Neural cell (in vitro differentiated cells): ENCODE results near the gene BCAS1. TPM values are rescaled to one million over a fixed set of nuclear protein-coding genes. Genes with fewer than 3 reads are reported as not detected.

Experiments
- H2AFZ ChIP-seq: fragments of 200-600, 300-800 bp; sonication (generic), shearing (Covaris generic); 2 replicates; pipeline ENCODE4 v1.6.0; 2014; ENCODE audit warnings: low read depth, mild to moderate bottlenecking, antibody characterized with exemption, low read length, moderate library complexity
- H3F3A ChIP-seq: fragments of 200-600 bp; shearing (Covaris generic); 2 replicates; pipeline ENCODE4 v1.6.1; 2016; ENCODE audit warnings: mild to moderate bottlenecking, moderate library complexity, mixed read lengths, antibody characterized with exemption, low read length; ENCODE audit not compliant: insufficient read depth, poor library complexity, severe bottlenecking
- H3K27ac ChIP-seq: fragments of 200-600, 300-800 bp; sonication (generic), shearing (Covaris generic); 2 replicates; pipeline ENCODE4 v1.5.1; 2014; ENCODE audit warnings: mild to moderate bottlenecking, low read length, moderate library complexity
- H3K27me3 ChIP-seq: fragments of 300-800, 200-600 bp; sonication (generic), shearing (Covaris generic); 2 replicates; pipeline ENCODE4 v1.6.0; 2014; ENCODE audit warnings: mild to moderate bottlenecking, low read depth, low read length, moderate library complexity; ENCODE audit not compliant: insufficient read depth
- H3K36me3 ChIP-seq: fragments of 300-800, 200-600 bp; sonication (generic), shearing (Covaris generic); 2 replicates; pipeline ENCODE4 v1.5.1; 2014; ENCODE audit warnings: mild to moderate bottlenecking, antibody characterized with exemption, low read length, moderate library complexity; ENCODE audit not compliant: insufficient read depth
- H3K4me2 ChIP-seq: fragments of 300-800, 200-600 bp; sonication (generic), shearing (Covaris generic); 2 replicates; pipeline ENCODE4 v1.6.0; 2014; ENCODE audit warnings: mild to moderate bottlenecking, low read length
- H3K4me3 ChIP-seq: fragments of 300-800, 200-600 bp; sonication (generic), shearing (Covaris generic); 2 replicates; pipeline ENCODE4 v1.5.1; 2014; ENCODE audit warnings: mild to moderate bottlenecking, low read length, moderate library complexity
- H3K79me2 ChIP-seq: fragments of 200-600 bp; shearing (Covaris generic); replicated peaks from 2 replicates; pipeline ENCODE4 v1.6.0; 2014; ENCODE audit warnings: mild to moderate bottlenecking, low read length, moderate library complexity; ENCODE audit not compliant: insufficient read depth
- H3K9ac ChIP-seq: fragments of 300-800, 200-600 bp; sonication (generic), shearing (Covaris generic); 2 replicates; pipeline ENCODE4 v1.6.1; 2016; ENCODE audit warnings: mild to moderate bottlenecking, low read length, mixed read lengths
- H3K9me2 ChIP-seq: fragments of 200-600 bp; shearing (Covaris generic); 2 replicates; pipeline ENCODE4 v1.6.1; 2016; ENCODE audit warnings: mild to moderate bottlenecking, low read length, mixed read lengths; ENCODE audit not compliant: insufficient read depth
- H3K9me3 ChIP-seq: fragments of 200-600, 300-800 bp; sonication (generic), shearing (Covaris generic); 2 replicates; pipeline ENCODE4 v1.6.1; 2016; ENCODE audit warnings: mild to moderate bottlenecking, mixed run types, low read length, moderate library complexity, mixed read lengths
- H4K20me1 ChIP-seq: fragments of 200-600 bp; shearing (Covaris generic); 2 replicates; pipeline ENCODE4 v1.6.1; 2016; ENCODE audit warnings: mild to moderate bottlenecking, mixed run types; ENCODE audit not compliant: insufficient read depth
- EP300 ChIP-seq: fragments of 450-650 bp; conservative IDR thresholded peaks from 2 replicates; pipeline ENCODE4 v1.6.1; 2014; ENCODE audit warnings: antibody characterized with exemption, mild to moderate bottlenecking, moderate library complexity; ENCODE audit not compliant: poor library complexity, severe bottlenecking
- EZH2 ChIP-seq: fragments of 200-600, 300-800 bp; shearing (Covaris generic), sonication (generic); IDR thresholded peaks from 2 replicates; pipeline ENCODE4 v1.6.1; 2014; ENCODE audit warnings: antibody characterized with exemption, low read length, borderline replicate concordance, mild to moderate bottlenecking; ENCODE audit not compliant: insufficient read depth, poor library complexity, severe bottlenecking
- MXI1 ChIP-seq: fragments of 450-650 bp; conservative IDR thresholded peaks from 2 replicates; pipeline ENCODE4 v1.6.1; 2014; ENCODE audit warnings: antibody characterized with exemption, mild to moderate bottlenecking; ENCODE audit not compliant: poor library complexity, severe bottlenecking
- POLR2AphosphoS5 ChIP-seq: IDR thresholded peaks from 2 replicates; pipeline ENCODE4 v1.6.1; 2012
- RAD21 ChIP-seq: fragments of 450-650 bp; conservative IDR thresholded peaks from 2 replicates; pipeline ENCODE4 v1.6.1; 2014; ENCODE audit warnings: antibody characterized with exemption, mild to moderate bottlenecking, moderate library complexity
- SMC3 ChIP-seq: fragments of 450-650 bp; conservative IDR thresholded peaks from 2 replicates; pipeline ENCODE4 v1.6.1; 2014; ENCODE audit warnings: antibody characterized with exemption, mild to moderate bottlenecking, moderate library complexity; ENCODE audit not compliant: poor library complexity
- TAF1 ChIP-seq: IDR thresholded peaks from 2 replicates; pipeline ENCODE4 v1.6.1; 2012; ENCODE audit warnings: low read depth
- polyA plus RNA-seq: library from polyadenylated mRNA; depleted of rRNA; stranded (reverse); fragments of >200 nt; gene quantifications from 2 replicates; pipeline ENCODE4 v1.2.3, GENCODE V29; 2014
- TF ChIP-seq, protein P1 (sequence below): fragments of 450-650 bp; IDR thresholded peaks from 2 replicates; pipeline ENCODE4 v1.5.1; 2014; ENCODE audit warnings: antibody characterized with exemption, mild to moderate bottlenecking, moderate library complexity; ENCODE audit not compliant: poor library complexity, severe bottlenecking
- TF ChIP-seq, protein P2 (sequence below): IDR thresholded peaks from 2 replicates; pipeline ENCODE4 v1.6.1; 2012; ENCODE audit warnings: borderline replicate concordance

BCAS1 gene
- polyA plus RNA-seq, 1 donor from 2014 or later: not detected

DNA sequence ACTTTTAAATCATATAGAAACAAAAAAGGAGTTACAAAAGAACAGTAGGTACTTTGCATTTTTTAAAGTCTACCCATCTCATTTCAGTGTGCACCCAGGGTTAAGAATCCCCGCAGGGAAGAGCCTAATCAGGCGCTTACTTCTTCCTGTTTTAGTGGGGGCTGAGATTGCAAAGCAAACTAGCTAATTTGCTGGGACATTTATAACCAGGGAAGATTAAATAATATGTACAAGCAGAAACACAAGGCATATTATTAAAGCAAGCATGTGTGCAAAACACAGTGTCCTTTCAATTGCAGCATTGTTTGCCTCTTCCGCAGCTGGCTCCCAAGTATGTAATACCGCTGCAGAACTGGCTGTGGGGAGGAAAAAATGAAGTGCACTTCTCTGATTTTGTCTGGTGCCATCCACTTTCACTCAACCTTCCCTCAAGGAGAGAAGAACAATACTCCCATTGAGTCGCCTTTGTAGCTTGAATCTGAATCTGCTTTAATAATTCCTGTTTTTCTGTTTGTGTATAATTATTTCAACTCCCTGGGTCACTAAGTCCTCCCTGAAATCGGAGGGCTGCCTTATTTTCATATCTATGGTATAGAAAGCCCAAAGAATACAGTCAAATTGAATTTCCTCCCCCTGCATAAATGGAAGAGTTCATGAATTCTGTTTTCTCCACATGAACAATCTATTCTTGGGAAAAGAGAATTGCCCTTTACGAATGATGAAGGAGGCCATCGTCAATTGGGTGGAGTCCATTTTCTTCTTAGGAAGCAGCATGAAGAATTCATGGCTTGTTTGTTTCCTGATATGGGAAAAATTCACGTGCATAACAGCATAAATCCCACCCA lies 23.3 kb upstream of the BCAS1 start:
- H2AFZ ChIP-seq: no peak overlapping the region
- H3K9ac ChIP-seq: no peak overlapping the region
- no peaks in the 10 kb centered on the region for H3F3A ChIP-seq
- H3K9me3 ChIP-seq: no peaks in the 10 kb centered on the region
- H4K20me1 ChIP-seq: no peaks in the 10 kb centered on the region
- TF ChIP-seq EP300 (no peak), EZH2 (no peak), MXI1 (no peak), POLR2AphosphoS5 (no peak), SMC3 (no peak), RAD21 (no peak), TAF1 (no peak)
- TF ChIP-seq, protein P1, sequence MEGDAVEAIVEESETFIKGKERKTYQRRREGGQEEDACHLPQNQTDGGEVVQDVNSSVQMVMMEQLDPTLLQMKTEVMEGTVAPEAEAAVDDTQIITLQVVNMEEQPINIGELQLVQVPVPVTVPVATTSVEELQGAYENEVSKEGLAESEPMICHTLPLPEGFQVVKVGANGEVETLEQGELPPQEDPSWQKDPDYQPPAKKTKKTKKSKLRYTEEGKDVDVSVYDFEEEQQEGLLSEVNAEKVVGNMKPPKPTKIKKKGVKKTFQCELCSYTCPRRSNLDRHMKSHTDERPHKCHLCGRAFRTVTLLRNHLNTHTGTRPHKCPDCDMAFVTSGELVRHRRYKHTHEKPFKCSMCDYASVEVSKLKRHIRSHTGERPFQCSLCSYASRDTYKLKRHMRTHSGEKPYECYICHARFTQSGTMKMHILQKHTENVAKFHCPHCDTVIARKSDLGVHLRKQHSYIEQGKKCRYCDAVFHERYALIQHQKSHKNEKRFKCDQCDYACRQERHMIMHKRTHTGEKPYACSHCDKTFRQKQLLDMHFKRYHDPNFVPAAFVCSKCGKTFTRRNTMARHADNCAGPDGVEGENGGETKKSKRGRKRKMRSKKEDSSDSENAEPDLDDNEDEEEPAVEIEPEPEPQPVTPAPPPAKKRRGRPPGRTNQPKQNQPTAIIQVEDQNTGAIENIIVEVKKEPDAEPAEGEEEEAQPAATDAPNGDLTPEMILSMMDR: no peak
- TF ChIP-seq, protein P2, sequence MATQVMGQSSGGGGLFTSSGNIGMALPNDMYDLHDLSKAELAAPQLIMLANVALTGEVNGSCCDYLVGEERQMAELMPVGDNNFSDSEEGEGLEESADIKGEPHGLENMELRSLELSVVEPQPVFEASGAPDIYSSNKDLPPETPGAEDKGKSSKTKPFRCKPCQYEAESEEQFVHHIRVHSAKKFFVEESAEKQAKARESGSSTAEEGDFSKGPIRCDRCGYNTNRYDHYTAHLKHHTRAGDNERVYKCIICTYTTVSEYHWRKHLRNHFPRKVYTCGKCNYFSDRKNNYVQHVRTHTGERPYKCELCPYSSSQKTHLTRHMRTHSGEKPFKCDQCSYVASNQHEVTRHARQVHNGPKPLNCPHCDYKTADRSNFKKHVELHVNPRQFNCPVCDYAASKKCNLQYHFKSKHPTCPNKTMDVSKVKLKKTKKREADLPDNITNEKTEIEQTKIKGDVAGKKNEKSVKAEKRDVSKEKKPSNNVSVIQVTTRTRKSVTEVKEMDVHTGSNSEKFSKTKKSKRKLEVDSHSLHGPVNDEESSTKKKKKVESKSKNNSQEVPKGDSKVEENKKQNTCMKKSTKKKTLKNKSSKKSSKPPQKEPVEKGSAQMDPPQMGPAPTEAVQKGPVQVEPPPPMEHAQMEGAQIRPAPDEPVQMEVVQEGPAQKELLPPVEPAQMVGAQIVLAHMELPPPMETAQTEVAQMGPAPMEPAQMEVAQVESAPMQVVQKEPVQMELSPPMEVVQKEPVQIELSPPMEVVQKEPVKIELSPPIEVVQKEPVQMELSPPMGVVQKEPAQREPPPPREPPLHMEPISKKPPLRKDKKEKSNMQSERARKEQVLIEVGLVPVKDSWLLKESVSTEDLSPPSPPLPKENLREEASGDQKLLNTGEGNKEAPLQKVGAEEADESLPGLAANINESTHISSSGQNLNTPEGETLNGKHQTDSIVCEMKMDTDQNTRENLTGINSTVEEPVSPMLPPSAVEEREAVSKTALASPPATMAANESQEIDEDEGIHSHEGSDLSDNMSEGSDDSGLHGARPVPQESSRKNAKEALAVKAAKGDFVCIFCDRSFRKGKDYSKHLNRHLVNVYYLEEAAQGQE: no peak
- no peak overlapping the region for H3K4me3 ChIP-seq
- no peaks in the 10 kb centered on the region for H3K36me3 ChIP-seq
- no peak overlapping the region for H3K4me2 ChIP-seq
- H3K27me3 ChIP-seq: no peaks in the 10 kb centered on the region
- no peak overlapping the region for H3K27ac ChIP-seq
- no peaks in the 10 kb centered on the region for H3K79me2 ChIP-seq
- H3K9me2 ChIP-seq: no peaks in the 10 kb centered on the region

DNA sequence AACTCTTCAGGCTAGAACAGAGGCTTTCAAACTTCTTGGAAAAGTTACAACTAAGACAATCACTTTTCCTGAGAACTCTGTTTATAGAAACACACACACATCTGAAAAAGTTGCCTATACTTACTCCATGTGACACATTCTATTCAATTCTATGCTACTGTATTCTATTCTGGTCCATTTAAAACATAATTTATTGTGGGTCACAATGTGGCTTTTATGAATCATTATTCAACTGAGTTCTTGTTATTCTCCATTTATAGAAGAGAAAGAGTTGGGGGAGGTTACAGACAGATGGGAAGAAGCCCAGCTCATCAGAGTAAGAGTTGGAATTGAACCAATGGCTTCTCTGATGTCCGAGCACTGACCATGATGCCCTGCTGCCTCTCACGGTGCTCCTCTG lies 21.6 kb upstream of the BCAS1 start:
- no peaks in the 10 kb centered on the region for H3K36me3 ChIP-seq
- H3K9me3 ChIP-seq: no peaks in the 10 kb centered on the region
- no peaks in the 10 kb centered on the region for H3K9me2 ChIP-seq
- H3F3A ChIP-seq: no peaks in the 10 kb centered on the region
- no peak overlapping the region for H3K27ac ChIP-seq
- no peak overlapping the region for H2AFZ ChIP-seq
- H3K4me2 ChIP-seq: no peak overlapping the region
- no peak for TF ChIP-seq POLR2AphosphoS5
- no peak for TF ChIP-seq MXI1
- no peak for TF ChIP-seq EP300
- no peak for TF ChIP-seq RAD21
- no peak for TF ChIP-seq EZH2
- TF ChIP-seq, protein P2: no peak
- TF ChIP-seq, protein P1: no peak
- TF ChIP-seq SMC3: no peak
- no peak for TF ChIP-seq TAF1
- H3K27me3 ChIP-seq: no peaks in the 10 kb centered on the region
- no peak overlapping the region for H3K9ac ChIP-seq
- H3K79me2 ChIP-seq: no peaks in the 10 kb centered on the region
- H4K20me1 ChIP-seq: no peaks in the 10 kb centered on the region
- no peak overlapping the region for H3K4me3 ChIP-seq
